Retinal pigment epithelial cell (primary cell): ENCODE data around the gene KSR2.

Experiments
- DNase-seq: peaks from one replicate; pipeline ENCODE4 v3.0.0-alpha.2; 2010; ENCODE audit warnings: low read depth
- H3K4me3 ChIP-seq: 2 replicates; pipeline ENCODE4 v1.5.1; 2011; ENCODE audit warnings: mild to moderate bottlenecking, low read length, control low read depth, moderate library complexity
- TF ChIP-seq, protein P1 (sequence below): conservative IDR thresholded peaks from 2 replicates; pipeline ENCODE4 v1.5.1; 2011; ENCODE audit warnings: low read depth, low read length, control low read depth, inconsistent platforms

KSR2 gene

DNA sequence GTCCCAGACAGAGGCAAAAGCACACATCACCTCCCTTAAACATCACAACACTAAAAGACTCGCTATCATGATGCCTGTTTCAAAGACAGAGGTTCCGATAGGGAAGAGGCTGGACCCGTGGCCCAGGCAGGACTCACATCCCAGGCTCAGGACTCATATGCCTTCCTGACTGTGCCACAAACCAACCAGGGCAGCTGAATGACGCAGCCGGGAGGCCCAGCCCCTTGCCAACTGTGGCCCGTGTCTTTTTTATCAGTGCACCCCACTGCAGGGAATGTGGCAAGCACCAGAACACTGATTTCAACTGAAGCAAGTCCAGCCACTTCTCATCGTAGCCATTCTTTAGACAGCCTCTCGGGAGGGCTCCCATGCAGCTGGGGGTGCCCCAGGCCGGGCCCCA, 132.3 kb downstream of the KSR2 start:
- no peak for DNase-seq
- TF ChIP-seq, protein P1, sequence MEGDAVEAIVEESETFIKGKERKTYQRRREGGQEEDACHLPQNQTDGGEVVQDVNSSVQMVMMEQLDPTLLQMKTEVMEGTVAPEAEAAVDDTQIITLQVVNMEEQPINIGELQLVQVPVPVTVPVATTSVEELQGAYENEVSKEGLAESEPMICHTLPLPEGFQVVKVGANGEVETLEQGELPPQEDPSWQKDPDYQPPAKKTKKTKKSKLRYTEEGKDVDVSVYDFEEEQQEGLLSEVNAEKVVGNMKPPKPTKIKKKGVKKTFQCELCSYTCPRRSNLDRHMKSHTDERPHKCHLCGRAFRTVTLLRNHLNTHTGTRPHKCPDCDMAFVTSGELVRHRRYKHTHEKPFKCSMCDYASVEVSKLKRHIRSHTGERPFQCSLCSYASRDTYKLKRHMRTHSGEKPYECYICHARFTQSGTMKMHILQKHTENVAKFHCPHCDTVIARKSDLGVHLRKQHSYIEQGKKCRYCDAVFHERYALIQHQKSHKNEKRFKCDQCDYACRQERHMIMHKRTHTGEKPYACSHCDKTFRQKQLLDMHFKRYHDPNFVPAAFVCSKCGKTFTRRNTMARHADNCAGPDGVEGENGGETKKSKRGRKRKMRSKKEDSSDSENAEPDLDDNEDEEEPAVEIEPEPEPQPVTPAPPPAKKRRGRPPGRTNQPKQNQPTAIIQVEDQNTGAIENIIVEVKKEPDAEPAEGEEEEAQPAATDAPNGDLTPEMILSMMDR = no peak
- H3K4me3 ChIP-seq = no peak overlapping the region

DNA sequence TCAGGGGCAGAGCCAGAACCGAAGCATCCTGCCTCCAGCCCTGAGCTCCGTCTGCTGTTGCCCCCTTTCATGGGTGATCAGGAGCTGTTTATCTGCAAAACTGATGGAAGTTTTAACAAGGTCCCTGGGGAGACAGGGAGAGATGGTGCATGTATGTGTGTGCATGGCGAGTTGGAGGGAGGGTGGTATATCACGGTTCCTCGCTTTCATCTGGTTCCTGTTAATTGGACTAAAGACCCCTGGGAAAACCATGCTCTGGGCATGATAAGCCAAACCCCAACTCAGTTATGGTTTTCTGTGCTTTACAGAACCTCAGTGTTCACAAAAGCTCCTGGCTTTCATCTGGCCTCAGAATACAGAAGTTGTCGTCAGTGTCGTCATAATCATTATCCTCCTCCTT, 133.6 kb downstream of the KSR2 start:
- H3K4me3 ChIP-seq = no peak overlapping the region
- TF ChIP-seq, protein P1 = no peak
- no peak for DNase-seq

DNA sequence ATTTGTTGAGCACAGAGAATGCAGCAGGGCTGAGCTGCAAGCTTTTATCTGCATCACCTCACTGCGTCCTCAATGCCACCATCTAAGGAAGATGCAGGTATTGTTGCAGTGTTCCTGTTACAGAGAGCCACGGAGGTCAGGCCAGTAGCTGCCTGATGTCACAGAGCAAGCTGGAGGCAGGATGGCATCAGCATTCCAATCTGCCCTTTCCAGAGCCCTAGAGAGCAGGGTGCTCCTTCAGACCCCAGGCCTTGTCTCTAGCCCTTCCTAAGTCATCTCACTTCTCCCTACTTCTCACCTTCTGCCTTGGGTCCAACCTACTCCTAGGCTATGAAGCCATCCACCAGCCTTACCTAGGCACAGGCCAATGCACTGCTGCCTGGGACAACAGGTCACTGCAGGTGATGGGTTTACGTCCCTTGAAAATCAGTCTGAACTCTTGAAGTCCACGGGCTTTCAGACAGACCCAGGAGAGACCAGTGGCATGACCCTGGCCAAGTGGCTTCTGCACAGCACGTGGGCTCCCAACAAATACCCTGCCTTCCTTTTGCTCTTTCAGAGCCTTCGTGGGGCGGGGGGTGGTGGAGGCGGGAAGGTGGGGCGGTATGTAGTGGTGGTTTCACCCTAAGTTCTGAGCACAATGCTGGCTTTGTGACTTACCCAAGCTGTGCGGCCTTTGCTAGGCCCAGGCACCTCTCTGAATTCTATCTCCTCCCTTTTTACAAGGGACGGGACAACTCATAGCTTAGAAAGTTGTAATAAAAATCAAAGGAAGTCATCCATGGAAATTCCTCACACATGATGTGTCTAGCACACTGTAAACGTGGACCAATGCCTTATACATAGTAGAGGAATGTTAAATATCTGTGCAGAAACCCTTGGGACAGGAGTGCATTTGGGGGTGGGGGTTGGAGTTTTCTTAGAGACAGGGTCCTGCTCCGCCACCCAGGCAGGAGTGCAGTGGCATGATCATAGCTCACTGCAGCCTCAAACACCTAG, 136.0 kb downstream of the KSR2 start:
- DNase-seq = no peak
- no peak overlapping the region for H3K4me3 ChIP-seq
- TF ChIP-seq, protein P1 = no peak

DNA sequence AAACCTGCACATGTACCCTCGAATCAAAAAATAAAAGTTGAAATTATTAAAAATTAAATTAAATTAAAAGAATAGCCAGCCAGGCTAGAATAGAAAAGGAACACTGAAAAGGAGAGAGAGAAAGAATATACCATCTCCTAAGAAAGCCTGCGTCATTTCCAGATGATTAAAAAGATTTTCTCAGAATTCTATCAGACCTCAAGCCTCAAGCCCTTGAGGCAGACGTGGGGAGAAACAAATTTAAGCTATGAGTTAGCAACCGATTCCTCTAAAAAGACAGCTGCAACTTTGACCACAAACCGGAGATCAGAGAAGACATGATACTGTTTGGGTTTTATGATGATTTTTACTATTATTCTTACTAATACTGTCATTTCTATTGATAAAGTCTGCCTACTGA, 138.3 kb downstream of the KSR2 start:
- TF ChIP-seq, protein P1 = no peak
- H3K4me3 ChIP-seq = no peak overlapping the region
- DNase-seq = no peak

DNA sequence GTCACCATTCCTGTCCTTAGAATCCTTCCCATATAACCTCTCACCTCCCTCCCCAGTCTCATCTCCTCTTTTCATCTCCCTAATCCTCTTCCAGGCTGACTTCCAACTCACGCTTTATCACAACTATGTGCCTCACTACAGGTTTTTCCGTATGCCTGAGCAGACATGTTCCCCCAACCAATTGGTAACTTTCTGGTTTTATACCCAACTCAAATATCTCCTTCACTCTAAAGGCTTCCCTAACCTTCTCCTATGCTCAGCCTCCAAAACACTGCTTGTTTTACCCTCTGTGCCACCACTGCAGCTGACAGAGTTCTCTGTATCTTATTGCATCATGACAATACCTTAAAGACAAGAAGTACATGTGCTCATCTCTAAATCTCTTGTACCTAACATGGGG, 139.7 kb downstream of the KSR2 start:
- TF ChIP-seq, protein P1 = no peak
- no peak for DNase-seq
- H3K4me3 ChIP-seq = no peak overlapping the region

DNA sequence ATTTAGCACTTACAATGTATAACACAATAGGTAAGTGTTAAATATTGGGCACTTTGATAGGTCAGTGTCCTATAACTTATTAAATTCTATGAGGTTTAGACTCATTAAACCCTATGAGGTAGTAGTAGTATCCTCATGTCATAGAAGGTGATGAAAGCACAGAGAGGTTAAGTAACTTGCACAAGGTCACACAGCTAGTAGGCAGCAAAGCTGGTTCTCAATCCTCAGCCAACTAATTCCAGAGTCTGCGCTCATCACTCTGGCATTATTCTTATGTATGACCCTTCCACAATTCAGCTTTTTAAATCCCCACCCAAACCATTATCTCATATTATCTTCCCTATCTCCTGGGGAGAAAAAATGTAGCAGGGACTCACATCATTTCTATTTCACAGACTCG, 141.1 kb downstream of the KSR2 start:
- DNase-seq = no peak
- H3K4me3 ChIP-seq = no peak overlapping the region
- TF ChIP-seq, protein P1 = no peak

DNA sequence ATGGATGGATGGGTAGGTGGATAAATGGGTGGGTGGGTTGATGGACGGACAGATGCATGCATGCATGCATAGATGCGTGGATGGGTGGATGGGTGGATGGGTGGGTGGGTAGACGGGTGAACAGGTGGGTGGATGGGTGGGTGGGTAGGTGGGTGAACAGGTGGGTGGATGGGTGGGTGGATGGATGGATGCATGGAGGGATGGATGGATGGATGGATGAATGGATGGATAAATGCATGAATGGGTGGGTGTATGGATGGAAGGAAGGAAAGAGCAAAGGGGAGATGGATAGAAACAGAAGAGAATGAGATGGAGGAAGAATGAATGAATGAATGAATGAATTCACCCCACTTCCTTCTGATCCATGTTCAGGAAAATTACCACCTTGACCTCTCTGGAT, 143.0 kb downstream of the KSR2 start:
- no peak for DNase-seq
- TF ChIP-seq, protein P1 = no peak
- no peak overlapping the region for H3K4me3 ChIP-seq
